Motor neuron (in vitro differentiated cells): Measurements from ENCODE around the gene HSD17B13. TPM values are rescaled to one million over a fixed set of nuclear protein-coding genes. Genes with fewer than 3 reads are reported as not detected.
A peak's percentile ranks its signal among the peaks of the same experiment; 100 is the strongest.
"Not testable (repeated sequence)": the region's sequence is repeated elsewhere in the genome, so short reads cannot be mapped to it uniquely, and the experiment has no call there.

ENCODE experiments used
- ATAC-seq, 8 experiments: fragments of 200-7000 bp; cut with Tn5 transposase; replicated peaks in 6 of 8; 2 replicates each; pipeline ENCODE4 v1.8.0; 2021; ENCODE audit warnings: mild to moderate bottlenecking in 8 of 8, moderate library complexity in 8 of 8
- H3K27ac ChIP-seq, 2 donors: fragments of 250-450 bp; sonication (Bioruptor Pico); 2 replicates each; pipeline ENCODE4 v1.9.0; 2021; ENCODE audit warnings: antibody characterized with exemption in 2 of 2, mild to moderate bottlenecking in 2 of 2, moderate library complexity in 1 of 2
- H3K4me1 ChIP-seq, 2 donors: fragments of 250-450 bp; sonication (Bioruptor Pico); replicated peaks in 1 of 2; 2 replicates each; pipeline ENCODE4 v1.6.1; 2021; ENCODE audit warnings: antibody characterized with exemption in 2 of 2, mild to moderate bottlenecking in 2 of 2, moderate library complexity in 1 of 2
- H3K4me3 ChIP-seq, 5 donors: fragments of 250-450 bp; sonication (Bioruptor Pico); 2 replicates each; pipeline ENCODE4 v1.9.0; 2021; ENCODE audit warnings: antibody characterized with exemption in 5 of 5, mild to moderate bottlenecking in 5 of 5, moderate library complexity in 4 of 5
- WGBS, 10 experiments: fragments of 450-650 bp; shearing (Covaris generic); methylation state at CpG; one replicate each; pipeline ENCODE4 v1.0.0; 2022; 5-methylcytosine and 5-hydroxymethylcytosine counted together
- in situ Hi-C, 9 experiments: fragments of 400-800 bp; cut with MboI; loops; one replicate each; pipeline ENCODE4 v1.15.0; 2021; ENCODE audit warnings: low sequenced_read_pairs in 9 of 9, low pct_unique_long_range_greater_than_20kb in 2 of 9; ENCODE audit not compliant: unreplicated experiment in 9 of 9
- total RNA-seq, 8 experiments: library from RNA; unstranded; fragments of 300-600 nt; gene quantifications; 2 replicates each; pipeline versions ENCODE4 v1.2.3 to v1.2.4, GENCODE V29; 2022

Gene HSD17B13
- total RNA-seq, 8 experiments from 2014 or later: 0.21 to 19.3 (median 0.65) TPM

DNA sequence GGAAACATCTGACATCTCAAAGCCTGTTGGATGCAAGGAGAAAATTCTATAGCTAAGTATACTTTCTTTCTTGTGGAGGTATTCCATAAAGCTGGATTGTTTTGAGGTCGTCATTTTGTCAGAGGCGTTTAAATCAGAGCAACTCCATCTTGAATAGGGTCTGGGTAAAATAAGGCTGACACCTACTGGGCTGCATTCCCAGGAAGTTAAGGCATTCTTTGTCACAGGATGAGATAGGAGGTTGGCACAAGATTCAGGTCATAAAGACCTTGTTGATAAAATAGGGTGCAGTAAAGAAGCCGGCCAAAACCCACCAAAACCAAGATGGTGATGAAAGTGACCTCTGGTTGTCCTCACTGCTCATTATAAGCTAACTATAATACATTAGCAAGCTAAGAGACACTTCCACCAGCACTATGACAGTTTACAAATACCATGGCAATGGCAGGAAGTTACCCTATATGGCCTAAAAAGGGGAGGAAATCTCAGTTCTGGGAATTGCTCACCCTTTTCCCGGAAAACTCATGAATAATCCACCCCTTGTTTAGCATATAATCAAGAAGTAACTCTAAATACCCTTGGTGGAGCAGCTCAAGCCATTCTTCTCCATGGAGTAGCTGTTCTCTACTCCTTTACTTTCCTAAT, 11.9 kb downstream of the HSD17B13 start:
- in situ Hi-C loops: no loop called here
- H3K4me3 ChIP-seq: no peak overlapping the region
- H3K27ac ChIP-seq: no peak overlapping the region
- H3K4me1 ChIP-seq: no peaks in the 10 kb centered on the region
- WGBS, 10 experiments: 40 to 100% (median 86%) methylated on average over 1 to 4 of the region's 4 CpGs
- peak in 4 of 8 experiments; percentile 17 to 70 (median 65) for ATAC-seq

DNA sequence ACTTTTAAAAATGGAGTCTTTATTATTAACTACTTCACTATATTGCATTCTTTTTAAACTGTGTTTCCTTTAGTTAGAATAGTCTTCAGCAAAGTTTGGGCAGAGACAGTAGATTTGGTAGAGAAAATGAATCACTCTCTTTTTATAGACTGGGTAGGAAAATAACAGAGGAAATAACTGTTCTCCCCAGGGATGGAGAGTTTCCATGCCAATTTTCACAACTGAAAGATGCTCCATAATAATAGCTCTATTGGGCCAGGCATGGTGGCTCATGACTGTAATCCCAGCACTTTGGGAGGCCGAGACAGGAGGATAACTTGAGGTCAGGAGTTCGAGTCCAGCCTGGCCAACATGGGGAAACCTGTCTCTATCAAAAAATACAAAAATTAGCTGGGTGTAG, 13.1 kb downstream of the HSD17B13 start:
- no peak overlapping the region for H3K4me3 ChIP-seq
- no peaks in the 10 kb centered on the region for H3K4me1 ChIP-seq
- ATAC-seq: no peak
- WGBS, 10 experiments: 50 to 100% (median 100%) methylated on average over 1 to 2 of the region's 2 CpGs; no CpG with 5 or more reads in 7 of the 10 experiments
- no peak overlapping the region for H3K27ac ChIP-seq
- in situ Hi-C loops: no loop called here

DNA sequence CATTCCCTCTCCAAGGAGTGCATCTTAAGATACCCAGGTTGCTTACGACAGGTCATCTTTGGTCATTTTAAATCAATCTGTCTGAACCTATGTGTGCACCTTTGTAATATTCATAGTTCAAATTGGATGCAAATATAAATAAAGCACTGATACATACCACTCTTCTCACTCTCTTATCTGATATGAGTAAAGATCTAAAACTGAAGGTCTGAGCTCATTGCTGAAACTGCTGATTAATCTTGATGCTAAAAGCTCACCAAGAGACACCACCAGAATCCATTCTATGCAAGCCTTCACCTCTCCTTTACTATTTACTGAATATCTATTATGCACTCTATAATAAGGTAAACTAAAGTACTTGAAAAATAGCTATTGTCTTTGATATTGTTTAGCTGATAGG, 16.6 kb downstream of the HSD17B13 start:
- Histone ChIP-seq H3K4me1 (no peaks in the 10 kb centered on the region), H3K27ac (no peak overlapping the region), H3K4me3 (no peak overlapping the region)
- no peak for ATAC-seq
- in situ Hi-C loops: no loop called here
- 75 to 100% (median 100%) methylated on average over 1 of the region's 1 CpG; no CpG with 5 or more reads in 3 of the 10 experiments for WGBS, 10 experiments

DNA sequence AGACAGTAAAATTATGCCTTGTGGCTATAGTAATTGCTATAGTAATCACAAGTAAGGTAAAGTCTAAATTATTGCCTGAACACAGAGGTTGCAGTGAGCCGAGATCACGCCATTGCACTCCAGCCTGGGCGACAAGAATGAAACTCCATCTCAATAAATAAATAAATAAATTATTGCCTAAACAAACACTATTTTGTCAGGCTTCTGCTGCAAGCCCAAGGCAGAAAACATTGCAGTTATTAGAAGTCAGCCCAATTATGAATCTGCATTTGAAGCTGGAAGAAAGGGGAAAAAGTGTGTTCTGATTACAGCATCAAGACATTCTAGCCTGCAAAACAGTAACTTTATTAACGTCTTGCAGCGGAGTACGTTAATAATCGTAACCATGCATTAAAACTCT, 17.1 kb downstream of the HSD17B13 start:
- WGBS, 10 experiments: 69 to 100% (median 81%) methylated on average over 4 to 7 of the region's 7 CpGs; no CpG with 5 or more reads in 1 of the 10 experiments
- ATAC-seq: peak in 1 of 8 experiments; percentile 44
- H3K27ac ChIP-seq: no peak overlapping the region
- H3K4me1 ChIP-seq: no peaks in the 10 kb centered on the region
- no peak overlapping the region for H3K4me3 ChIP-seq
- in situ Hi-C loops: no loop called here

- in situ Hi-C loops: no loop called here
- 14 to 89% (median 76%) methylated on average over 2 to 10 of the region's 10 CpGs for WGBS, 10 experiments
Observed at GRCh38 chr4:87304745-87305432, 17.8 kb downstream of the HSD17B13 start.

DNA sequence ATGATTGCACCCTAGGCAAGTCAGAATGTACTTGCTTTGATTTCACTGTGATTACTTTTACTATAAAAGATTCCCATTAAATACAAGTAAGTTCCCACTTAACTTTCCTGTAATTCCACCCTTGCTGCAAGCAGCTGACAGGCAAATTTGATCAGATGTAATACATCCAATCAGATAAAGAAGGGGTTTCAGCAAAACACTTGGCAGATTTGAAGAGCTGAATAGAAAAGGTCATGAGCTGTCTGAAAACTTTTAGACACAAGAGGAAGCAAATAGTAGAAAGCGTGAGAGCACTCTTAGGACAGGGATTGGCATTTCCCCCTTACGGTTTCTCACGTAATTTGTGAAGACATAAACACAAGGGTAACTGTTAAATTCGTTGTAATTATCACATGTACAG, 22.8 kb downstream of the HSD17B13 start:
- in situ Hi-C loops: no loop called here
- no peak overlapping the region for H3K4me3 ChIP-seq
- WGBS, 10 experiments: 49 to 100% (median 79%) methylated on average over 2 to 4 of the region's 4 CpGs
- no peak overlapping the region for H3K27ac ChIP-seq
- H3K4me1 ChIP-seq: no peaks in the 10 kb centered on the region
- peak in 1 of 8 experiments; percentile 58 for ATAC-seq

More at GRCh38 chr4:87304745-87305432, 17.8 kb downstream of the HSD17B13 start:
- H3K4me1 ChIP-seq: no peaks in the 10 kb centered on the region
- H3K4me3 ChIP-seq: no peak overlapping the region
- peak in 5 of 8 experiments; percentile 27 to 95 (median 53) for ATAC-seq
- no peak overlapping the region for H3K27ac ChIP-seq

- ATAC-seq: no peak
- no peak overlapping the region for H3K27ac ChIP-seq
- H3K4me1 ChIP-seq: no peaks in the 10 kb centered on the region
- WGBS, 10 experiments: 0 to 89% (median 65%) methylated on average over 1 to 2 of the region's 2 CpGs
- no peak overlapping the region for H3K4me3 ChIP-seq
- in situ Hi-C loops: no loop called here
Observed at GRCh38 chr4:87298362-87298761, 24.3 kb downstream of the HSD17B13 start.

- H3K4me3 ChIP-seq, ATAC-seq, H3K27ac ChIP-seq, in situ Hi-C loops, H3K4me1 ChIP-seq: not testable (repeated sequence)
- 35 to 100% (median 72%) methylated on average over 1 to 11 of the region's 11 CpGs for WGBS, 10 experiments
Observed at GRCh38 chr4:87294911-87295310, 27.8 kb downstream of the HSD17B13 start.

DNA sequence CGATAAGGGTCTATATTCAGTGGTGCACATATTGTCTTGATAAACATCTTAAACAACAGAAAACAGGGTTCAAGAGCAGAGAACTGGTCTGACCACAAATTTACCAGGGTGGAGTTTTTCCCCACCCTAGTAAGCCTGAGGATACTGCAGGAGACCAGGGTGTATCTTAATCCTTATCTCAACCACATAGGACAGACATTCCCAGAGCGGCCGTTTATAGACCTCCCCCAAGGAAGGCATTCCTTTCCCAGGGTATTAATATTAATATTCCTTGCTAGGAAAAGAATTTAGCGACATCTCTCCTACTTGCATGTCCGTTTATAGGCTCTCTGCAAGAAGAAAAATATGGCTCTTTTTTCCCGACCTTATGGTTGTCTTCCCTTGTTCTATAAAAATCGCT, 28.8 kb downstream of the HSD17B13 start:
- WGBS, 10 experiments: 54 to 100% (median 82%) methylated on average over 1 to 7 of the region's 7 CpGs
- in situ Hi-C loops: not testable (repeated sequence)

DNA sequence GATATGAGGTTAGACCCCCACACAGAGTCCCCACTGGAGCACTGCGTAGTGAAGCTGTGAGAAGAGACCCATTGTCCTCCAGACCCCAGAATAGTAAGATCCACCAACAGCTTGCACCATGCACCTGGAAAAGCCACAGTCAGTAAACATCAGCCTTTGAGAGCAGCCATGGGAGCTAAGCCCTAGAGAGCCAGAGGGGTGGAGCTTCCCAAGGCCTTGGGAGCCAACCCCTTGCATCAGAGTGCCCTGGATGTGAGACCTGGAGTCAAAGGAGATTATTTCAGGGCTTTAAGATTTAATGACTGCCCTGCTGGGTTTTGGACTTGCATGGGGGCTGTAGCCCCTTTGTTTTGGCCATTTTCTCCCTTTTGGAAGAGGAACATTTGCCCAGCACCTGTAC, 35.7 kb downstream of the HSD17B13 start:
- H3K27ac ChIP-seq: no peak overlapping the region
- in situ Hi-C loops: no loop called here
- 40 to 67% methylated on average over 1 of the region's 1 CpG; no CpG with 5 or more reads in 8 of the 10 experiments for WGBS, 10 experiments
- no peak overlapping the region for H3K4me3 ChIP-seq
- no peak for ATAC-seq
- no peaks in the 10 kb centered on the region for H3K4me1 ChIP-seq

More for the DNA sequence above, 28.8 kb downstream of the HSD17B13 start:
- ATAC-seq, H3K27ac ChIP-seq, H3K4me3 ChIP-seq, H3K4me1 ChIP-seq: not testable (repeated sequence)

DNA sequence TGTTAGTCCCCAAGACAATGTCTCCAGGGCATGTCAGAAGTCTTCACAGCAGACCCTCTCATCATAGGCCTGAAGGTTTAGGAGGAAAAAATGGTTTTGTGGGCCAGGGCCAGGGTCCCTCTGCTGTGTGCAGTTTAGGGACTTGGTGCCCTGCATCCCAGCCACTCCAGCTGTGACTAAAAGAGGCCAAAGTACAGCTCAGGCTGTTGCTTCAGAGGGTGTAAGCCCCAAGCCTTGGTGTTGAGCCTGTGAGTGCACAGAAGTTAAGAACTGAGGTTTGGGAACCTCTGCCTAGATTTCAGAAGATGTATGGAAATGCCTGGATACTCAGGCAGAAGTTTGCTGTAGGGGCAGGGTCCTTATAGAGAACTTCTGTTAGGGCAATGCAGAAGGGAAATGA, 38.4 kb downstream of the HSD17B13 start:
- in situ Hi-C loops, H3K4me3 ChIP-seq, H3K4me1 ChIP-seq, H3K27ac ChIP-seq, ATAC-seq: not testable (repeated sequence)

DNA sequence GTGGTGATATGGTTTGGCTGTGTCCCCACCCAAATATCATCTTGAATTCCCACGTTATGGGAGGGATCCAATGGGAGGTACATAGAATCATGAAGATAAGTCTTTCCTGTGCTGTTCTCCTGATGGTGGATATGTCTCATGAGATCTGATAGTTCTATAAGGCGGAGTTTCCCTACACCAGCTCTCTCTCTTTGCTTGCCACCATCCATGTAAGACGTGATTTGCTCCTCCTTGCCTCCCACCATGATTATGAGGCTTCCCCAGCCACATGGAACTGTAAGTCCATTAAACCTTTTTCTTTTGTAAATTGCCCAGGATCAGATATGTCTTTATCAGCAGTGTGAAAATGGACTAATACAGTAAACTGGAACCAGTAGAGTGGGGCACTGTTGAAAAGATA, 39.5 kb downstream of the HSD17B13 start:
- Histone ChIP-seq H3K4me1 (no peaks in the 10 kb centered on the region), H3K27ac (no peak overlapping the region), H3K4me3 (no peak overlapping the region)
- in situ Hi-C loops: no loop called here
- WGBS, 10 experiments: 0 to 83% (median 64%) methylated on average over 1 to 3 of the region's 3 CpGs; no CpG with 5 or more reads in 2 of the 10 experiments
- ATAC-seq: no peak

GRCh38 chr4:87281603-87282002, 41.1 kb downstream of the HSD17B13 start:
- 14 to 100% (median 66%) methylated on average over 1 of the region's 1 CpG; no CpG with 5 or more reads in 4 of the 10 experiments for WGBS, 10 experiments
- Histone ChIP-seq H3K27ac (no peak overlapping the region), H3K4me3 (no peak overlapping the region), H3K4me1 (no peaks in the 10 kb centered on the region)
- ATAC-seq: peak in 3 of 8 experiments; percentile 14 to 86 (median 74)
- in situ Hi-C loops: no loop called here
